Occipital lobe (tissue), 3 donors: ENCODE measurements around the gene RPS6KB1. TPM values are rescaled to one million over a fixed set of nuclear protein-coding genes. Genes with fewer than 3 reads are reported as not detected.
A peak's percentile ranks its signal among the peaks of the same experiment; 100 is the strongest.
"Not testable (repeated sequence)": the region's sequence is repeated elsewhere in the genome, so short reads cannot be mapped to it uniquely, and the experiment has no call there.

ENCODE experiments used
- DNase-seq: peaks from one replicate; lab custom pipeline; 2025; lab: John Stamatoyannopoulos, UW
- small RNA-seq: library from RNA; depleted of rRNA; stranded (forward); fragments of <200 nt; gene quantifications from one replicate; pipeline ENCODE3, GENCODE V24; 2014
- total RNA-seq: library from RNA; depleted of rRNA; stranded (reverse); fragments of >200 nt; gene quantifications from one replicate; pipeline ENCODE4 v1.2.3, GENCODE V29; 2014

The RPS6KB1 gene
- total RNA-seq, 1 donor from 2014 or later, result 50.1 TPM

DNA sequence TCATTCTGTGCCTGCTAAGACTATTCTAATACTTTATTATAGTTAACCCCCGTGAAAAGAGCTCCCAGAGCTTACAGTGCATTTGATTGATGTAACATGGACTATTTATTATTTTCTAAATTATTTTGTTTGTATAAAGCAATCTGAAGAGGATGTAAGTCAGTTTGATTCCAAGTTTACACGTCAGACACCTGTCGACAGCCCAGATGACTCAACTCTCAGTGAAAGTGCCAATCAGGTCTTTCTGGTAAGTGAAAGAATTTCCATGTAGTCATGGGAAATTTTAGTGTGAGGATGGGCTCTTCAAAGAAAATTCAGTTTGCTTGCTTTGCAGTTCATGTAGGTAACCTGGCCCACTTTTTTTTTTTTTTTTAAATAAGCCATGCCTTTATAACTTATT lies 47.8 kb downstream of the RPS6KB1 start:
- not testable (repeated sequence) for DNase-seq

DNA sequence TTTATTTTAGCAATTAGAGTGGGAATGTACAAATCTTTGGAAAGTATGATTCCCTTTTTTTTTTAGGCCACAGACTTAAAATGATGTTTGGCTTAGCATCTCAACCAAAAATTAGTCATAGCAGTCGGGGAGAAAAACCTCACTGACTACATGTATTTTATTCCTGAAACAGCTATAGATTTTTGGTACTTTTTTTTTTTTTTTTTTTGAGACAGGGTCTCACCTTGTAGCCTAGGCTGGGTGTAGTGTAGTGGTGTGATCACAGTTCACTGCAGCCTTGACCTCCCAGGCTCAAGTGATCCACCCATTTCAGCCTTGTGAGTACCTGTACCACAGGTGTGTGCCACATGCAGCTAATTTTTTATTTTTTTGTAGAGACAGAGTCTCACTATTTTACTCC lies 48.2 kb downstream of the RPS6KB1 start:
- no peak for DNase-seq

DNA sequence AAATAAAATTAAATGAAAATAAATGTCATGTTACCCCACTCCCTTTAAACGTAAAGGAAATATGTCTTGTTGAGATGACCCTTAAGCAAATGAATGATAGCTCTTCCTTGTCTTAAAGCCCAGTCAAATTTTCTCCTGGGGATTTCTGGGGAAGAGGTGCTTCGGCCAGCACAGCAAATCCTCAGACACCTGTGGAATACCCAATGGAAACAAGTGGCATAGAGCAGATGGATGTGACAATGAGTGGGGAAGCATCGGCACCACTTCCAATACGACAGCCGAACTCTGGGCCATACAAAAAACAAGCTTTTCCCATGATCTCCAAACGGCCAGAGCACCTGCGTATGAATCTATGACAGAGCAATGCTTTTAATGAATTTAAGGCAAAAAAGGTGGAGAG lies 53.5 kb downstream of the RPS6KB1 start:
- not testable (repeated sequence) for DNase-seq

DNA sequence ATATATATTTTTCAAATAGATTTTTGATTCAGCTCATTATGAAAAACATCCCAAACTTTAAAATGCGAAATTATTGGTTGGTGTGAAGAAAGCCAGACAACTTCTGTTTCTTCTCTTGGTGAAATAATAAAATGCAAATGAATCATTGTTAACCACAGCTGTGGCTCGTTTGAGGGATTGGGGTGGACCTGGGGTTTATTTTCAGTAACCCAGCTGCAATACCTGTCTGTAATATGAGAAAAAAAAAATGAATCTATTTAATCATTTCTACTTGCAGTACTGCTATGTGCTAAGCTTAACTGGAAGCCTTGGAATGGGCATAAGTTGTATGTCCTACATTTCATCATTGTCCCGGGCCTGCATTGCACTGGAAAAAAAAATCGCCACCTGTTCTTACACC lies 54.4 kb downstream of the RPS6KB1 start:
- DNase-seq, result not testable (repeated sequence)

DNA sequence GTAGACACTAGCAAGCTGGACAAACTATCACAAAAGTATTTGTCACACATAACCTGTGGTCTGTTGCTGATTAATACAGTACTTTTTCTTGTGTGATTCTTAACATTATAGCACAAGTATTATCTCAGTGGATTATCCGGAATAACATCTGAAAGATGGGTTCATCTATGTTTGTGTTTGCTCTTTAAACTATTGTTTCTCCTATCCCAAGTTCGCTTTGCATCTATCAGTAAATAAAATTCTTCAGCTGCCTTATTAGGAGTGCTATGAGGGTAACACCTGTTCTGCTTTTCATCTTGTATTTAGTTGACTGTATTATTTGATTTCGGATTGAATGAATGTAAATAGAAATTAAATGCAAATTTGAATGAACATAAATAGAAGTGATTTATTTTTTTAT lies 57.1 kb downstream of the RPS6KB1 start:
- DNase-seq, result no peak

DNA sequence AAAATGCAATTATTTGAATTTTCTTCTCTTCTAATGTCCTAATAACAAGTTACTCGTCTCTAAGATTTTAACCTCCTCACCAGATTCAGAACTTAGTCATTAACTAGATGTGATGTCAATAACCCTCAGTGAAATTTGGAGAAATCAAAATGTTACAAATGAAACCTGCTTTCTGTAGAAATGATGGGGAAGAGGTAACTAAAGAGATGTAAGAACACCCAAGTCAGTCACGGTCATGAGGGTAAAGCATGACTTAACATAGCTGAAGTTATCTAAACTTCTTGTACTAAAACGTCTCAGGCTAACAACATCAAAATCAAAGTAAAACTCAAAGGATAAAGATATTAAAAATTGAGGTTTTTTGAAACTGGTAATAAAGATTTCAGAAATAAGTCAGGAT lies 61.9 kb downstream of the RPS6KB1 start:
- no peak for DNase-seq

DNA sequence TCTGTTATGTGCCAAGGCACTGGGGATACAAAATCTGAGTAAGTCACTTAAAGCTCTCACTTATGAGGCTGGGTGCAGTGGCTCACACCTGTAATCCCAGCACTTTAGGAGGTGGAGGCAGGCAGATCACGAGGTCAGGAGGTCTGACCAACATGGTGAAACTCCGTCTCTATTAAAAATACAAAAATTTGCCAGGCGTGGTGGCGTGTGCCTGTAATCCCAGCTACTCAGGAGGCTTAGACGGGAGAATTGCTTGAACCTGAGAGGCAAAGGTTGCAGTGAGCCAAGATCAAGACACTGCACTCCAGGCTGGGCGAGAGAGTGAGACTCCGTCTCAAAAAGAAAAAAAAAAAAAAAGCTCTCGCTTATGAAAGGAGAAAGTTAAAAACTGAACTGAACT lies 66.7 kb downstream of the RPS6KB1 start:
- not testable (repeated sequence) for DNase-seq

DNA sequence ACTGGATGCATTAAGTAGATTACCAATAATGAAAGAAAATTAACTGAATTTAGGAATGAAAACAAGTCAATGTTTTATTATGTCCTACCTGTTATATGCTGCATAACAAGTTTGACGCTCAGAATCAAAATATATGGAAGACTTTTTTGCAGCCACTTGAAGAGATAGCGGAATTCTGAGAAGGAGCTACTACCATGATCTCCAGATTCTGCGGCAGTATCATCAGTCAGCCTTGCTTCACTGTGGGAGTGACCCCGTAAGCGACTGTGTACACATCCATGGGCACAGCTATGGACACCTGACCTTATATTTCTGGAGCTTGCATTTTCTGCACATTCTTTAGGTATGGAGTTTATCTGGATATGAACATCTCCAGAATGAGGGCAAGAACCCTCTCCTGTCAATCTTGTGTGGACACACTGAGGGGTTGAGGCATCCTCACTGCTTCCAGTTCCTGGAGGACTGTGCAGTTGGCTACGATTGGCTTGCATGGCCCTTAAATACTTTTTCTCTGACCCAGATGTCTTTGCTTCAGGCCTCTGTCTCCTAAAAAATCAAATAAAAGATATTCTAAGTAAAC lies 69.9 kb downstream of the RPS6KB1 start:
- DNase-seq, result no peak

DNA sequence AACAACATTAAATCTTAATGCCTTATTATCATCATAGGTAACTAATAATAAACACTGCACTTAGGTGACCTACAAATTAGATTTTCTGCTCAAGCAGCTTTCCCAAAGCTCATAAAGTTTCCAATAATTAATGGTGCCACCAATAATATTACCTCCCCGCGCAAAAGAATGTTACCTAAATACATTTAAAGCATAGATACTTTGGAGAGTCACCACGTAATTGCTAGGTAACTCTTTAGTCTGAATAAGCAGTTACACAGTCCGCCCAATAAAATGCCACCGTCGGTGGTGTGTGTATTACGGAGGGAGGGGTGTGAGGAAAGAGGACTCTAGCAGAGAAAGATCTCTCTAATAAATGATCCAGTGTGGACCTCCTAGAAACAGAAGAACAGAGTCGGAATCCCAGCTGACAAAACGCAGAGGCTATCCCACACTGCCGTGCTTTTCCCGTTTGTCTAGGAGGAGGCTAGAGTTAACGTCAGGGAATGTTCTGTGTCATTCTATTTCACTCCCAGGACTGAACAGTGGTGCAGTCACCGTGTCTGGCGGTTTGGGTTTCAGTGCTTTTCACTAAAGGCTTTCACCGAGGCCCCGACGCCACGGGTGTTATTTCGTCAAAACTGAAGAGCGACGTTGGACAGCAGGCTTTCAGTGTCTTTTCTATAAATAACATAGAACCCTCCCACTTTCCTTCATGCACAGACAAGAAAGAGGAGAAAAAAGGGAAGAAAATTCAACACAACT lies 71.0 kb downstream of the RPS6KB1 start:
- peak; percentile 40 for DNase-seq

DNA sequence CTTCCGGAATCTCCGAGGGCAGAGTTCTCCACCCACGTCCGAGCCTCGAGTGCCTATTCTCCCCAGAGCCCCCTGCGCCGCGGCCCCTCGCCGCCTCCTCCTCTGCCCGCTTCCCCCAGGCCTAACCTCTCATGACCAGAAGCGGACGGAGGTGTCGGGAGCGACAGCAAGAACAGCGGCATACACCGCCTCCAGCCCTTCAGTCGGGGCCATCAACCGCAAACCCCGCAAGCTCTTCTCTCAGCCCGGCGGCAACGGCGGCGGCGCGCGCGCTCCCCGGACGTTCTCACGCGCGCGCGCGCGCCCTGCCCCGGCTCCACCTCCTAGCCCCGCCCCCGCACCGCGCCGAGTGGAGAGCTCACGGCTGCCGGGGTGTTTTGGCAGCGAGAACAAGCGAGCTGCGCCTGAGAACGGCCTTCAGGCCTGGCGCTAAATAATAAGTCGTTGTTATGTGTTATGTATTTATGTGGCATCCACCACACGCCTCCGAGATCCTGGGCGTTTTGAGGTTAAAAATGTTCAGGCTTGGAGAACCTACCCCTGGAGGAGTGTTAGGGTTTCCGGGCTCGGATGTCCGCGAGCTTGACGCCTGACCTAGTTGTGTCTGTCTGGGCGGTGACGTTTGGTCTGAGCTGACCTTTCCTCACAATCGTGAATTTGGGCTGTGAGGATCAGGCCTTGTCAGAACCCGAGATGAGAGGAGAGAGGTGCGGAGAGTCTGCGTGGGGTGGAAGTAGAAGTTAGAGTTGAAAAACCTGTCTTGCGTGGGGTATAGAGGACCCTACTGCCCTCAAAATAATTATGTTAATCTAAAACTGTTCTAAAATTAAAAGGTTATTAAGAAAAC lies 71.8 kb downstream of the RPS6KB1 start, which contains the start of gene RNFT1:
Gene RNFT1, minus strand, starts transcription at position 259 of the 847 bp plus-strand sequence. Its CDS starts 77 bp downstream, at position 182.
- DNase-seq, result peak; percentile 83

DNA sequence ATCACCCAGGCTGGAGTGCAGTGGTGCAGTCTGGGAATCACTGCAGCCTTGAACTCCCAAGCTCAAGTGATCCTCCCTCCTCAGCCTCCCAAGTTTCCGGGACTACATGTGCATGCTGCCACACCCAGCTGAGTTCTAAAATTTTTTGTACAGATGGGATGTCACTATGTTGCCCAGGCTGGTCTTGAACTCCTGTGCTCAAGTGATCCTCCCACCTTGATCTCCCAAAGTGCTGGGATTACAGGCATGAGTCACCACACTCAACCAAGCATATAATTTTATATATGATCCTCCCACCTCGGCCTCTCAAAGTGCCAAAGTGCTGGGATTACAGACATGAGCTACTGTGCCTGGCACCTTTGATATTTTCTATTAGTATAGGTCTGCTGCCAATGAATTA lies 78.8 kb downstream of the RPS6KB1 start:
- not testable (repeated sequence) for DNase-seq

DNA sequence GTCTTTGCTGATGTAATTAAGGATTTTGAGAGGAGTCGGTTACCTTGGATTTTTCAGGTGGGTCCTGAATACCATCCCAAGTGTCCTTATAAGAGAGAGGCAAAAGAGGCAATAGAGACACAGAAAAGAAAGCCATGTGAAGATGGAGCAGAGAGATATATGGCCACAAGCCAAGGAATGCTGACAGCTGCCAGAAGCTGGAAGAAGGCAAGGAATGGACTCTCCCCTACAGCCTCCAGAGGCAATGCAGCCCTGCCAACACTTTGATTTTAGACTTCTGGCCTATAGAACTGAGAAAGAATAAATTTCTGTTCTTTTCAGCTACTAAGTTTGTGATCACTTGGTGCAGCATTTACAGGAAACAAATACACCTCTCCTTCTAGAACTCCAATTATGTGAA lies 79.9 kb downstream of the RPS6KB1 start:
- DNase-seq, result no peak

DNA sequence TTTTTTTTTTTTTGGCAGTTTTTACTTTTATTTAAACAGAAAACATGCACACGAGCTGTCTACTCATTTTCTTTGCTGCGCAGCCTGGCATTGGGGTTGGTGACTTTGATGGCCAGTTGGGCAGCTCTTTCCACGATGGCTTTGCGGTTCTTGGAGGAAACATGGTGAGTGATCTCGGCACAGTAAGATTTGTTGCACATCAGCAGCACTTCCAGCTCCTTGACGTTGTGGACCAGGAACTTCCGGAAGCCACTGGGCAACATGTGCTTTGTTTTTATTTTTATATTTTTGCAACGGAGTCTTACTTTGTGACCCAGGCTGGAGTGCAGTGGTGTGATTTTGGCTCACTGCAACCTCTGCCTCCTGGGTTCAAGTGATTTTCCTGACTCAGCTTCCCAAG lies 80.6 kb downstream of the RPS6KB1 start:
- DNase-seq, result not testable (repeated sequence)

DNA sequence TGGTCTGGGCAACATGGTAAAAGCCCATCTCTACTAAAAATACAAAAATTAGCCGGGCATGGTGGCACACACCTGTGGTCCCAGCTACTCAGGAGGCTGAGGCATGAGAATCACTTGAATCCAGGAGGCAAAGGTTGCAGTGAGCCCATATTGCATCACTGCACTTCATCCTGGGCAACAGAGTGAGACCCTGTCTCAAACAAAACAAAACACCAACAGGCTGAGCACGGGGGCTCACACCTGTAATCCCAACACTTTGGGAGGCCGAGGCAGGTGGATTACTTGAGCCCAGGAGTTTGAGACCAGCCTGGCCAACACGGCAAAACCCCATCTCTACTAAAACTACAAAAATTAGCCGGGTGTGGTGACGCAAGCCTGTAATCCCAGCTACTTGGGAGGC lies 82.2 kb downstream of the RPS6KB1 start:
- not testable (repeated sequence) for DNase-seq

DNA sequence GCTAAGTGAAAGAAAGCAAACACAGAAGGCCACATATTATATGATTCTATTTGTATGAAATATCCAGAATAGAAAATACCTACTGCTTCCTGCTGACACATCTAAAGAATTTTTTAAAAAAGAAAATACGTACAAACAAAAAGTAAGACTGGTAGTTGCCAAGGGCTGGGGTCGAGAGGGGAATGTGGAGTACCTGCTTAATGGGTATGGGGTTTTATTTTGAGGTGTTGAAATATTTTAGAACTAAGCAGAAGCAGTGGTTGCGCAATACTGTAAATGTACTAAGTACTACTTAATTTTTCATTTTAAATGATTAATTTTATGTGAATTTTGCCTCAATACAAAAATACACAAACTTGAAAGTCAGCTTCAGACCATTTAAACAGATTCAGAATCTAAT lies 103.7 kb downstream of the RPS6KB1 start:
- not testable (repeated sequence) for DNase-seq

Small RNA genes lying within 50 kb of the gene (small RNA-seq; reads per million reads assigned to genes)
- gene RNU6-450P (not detected), gene RPS29P21 (not detected)

Other genes with a start within 250 kb of the RPS6KB1 start
- 22.1 TPM for gene PTRH2, start 185.7 kb upstream of the RPS6KB1 start, total RNA-seq
- gene VMP1, start 185.5 kb upstream of the RPS6KB1 start, total RNA-seq, result 238 TPM
- 9.8 TPM for gene TUBD1, start 178 bp upstream of the RPS6KB1 start, total RNA-seq
- gene RNFT1, start 71.6 kb downstream of the RPS6KB1 start, total RNA-seq, result 22.6 TPM
- gene HEATR6, start 185.8 kb downstream of the RPS6KB1 start, total RNA-seq, result 14.0 TPM